ENCODE results near the gene TRAK1. TPM values are rescaled to one million over a fixed set of nuclear protein-coding genes. Genes with fewer than 3 reads are reported as not detected.
A peak's percentile ranks its signal among the peaks of the same experiment; 100 is the strongest.
"Not testable (repeated sequence)": the region's sequence is repeated elsewhere in the genome, so short reads cannot be mapped to it uniquely, and the experiment has no call there.

TRAK1 gene
- total and polyA plus RNA-seq, 10 donors, result 15.4 to 60.0 (median 47.8) TPM

- DNase-seq, result no peak
- H3K4me3 ChIP-seq, result no peak overlapping the region
- H3K9me3 ChIP-seq, result no peaks in the 10 kb centered on the region
- intact Hi-C loops (cut with DNase I; ENCODE audit: low total_unique reads), result no loop called here
- H3K4me1 ChIP-seq, result peaks cover 6 to 99% (median 65%) of the 10 kb centered on the region in 6 donors
- H3K27me3 ChIP-seq (replicated peaks in 1 of 7), result no peaks in the 10 kb centered on the region
- H3K27ac ChIP-seq, result peak overlapping the region in 1 of 8 donors; percentile 5
- no peak for TF ChIP-seq POLR2AphosphoS5 (IDR thresholded peaks at IDR 0.05)
- TF ChIP-seq, protein P1, sequence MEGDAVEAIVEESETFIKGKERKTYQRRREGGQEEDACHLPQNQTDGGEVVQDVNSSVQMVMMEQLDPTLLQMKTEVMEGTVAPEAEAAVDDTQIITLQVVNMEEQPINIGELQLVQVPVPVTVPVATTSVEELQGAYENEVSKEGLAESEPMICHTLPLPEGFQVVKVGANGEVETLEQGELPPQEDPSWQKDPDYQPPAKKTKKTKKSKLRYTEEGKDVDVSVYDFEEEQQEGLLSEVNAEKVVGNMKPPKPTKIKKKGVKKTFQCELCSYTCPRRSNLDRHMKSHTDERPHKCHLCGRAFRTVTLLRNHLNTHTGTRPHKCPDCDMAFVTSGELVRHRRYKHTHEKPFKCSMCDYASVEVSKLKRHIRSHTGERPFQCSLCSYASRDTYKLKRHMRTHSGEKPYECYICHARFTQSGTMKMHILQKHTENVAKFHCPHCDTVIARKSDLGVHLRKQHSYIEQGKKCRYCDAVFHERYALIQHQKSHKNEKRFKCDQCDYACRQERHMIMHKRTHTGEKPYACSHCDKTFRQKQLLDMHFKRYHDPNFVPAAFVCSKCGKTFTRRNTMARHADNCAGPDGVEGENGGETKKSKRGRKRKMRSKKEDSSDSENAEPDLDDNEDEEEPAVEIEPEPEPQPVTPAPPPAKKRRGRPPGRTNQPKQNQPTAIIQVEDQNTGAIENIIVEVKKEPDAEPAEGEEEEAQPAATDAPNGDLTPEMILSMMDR (IDR thresholded peaks at IDR 0.05 in 8 of 11, conservative IDR thresholded peaks at IDR 0.05 in 3 of 11), result no peak
- TF ChIP-seq POLR2A (IDR thresholded peaks at IDR 0.05), result no peak
- WGBS, 5 donors, result 90 to 94% (median 91%) methylated on average over 2 of the region's 2 CpGs
- H3K36me3 ChIP-seq, result no peaks in the 10 kb centered on the region
Measured at GRCh38 chr3:42045708-42046243, 45.4 kb upstream of the TRAK1 start.

- H3K27me3 ChIP-seq (replicated peaks in 1 of 7); H3K4me3 ChIP-seq; H3K9me3 ChIP-seq; H3K36me3 ChIP-seq; intact Hi-C loops (cut with DNase I; ENCODE audit: low total_unique reads); DNase-seq: not testable (repeated sequence)
- Histone ChIP-seq H3K27ac (peak overlapping the region in 2 of 8 donors; percentile 34 to 46), H3K4me1 (peaks cover 11 to 99% (median 67%) of the 10 kb centered on the region in 6 donors)
- WGBS, 5 donors, result 29 to 77% (median 38%) methylated on average over 4 of the region's 4 CpGs
- peak in 2 of 3 donors; percentile 17 to 40 for TF ChIP-seq POLR2AphosphoS5 (IDR thresholded peaks at IDR 0.05)
Measured at GRCh38 chr3:42048526-42048925, 42.6 kb upstream of the TRAK1 start.

- Histone ChIP-seq H3K4me1 (peaks cover 5 to 99% (median 55%) of the 10 kb centered on the region in 6 donors), H3K27ac (no peak overlapping the region), H3K4me3 (no peak overlapping the region), H3K9me3 (no peaks in the 10 kb centered on the region), H3K27me3 (replicated peaks in 1 of 7) (no peaks in the 10 kb centered on the region), H3K36me3 (no peaks in the 10 kb centered on the region)
- TF ChIP-seq, protein P1 (IDR thresholded peaks at IDR 0.05 in 8 of 11, conservative IDR thresholded peaks at IDR 0.05 in 3 of 11), result no peak
- TF ChIP-seq POLR2AphosphoS5 (IDR thresholded peaks at IDR 0.05), result no peak
- no peak for TF ChIP-seq POLR2A (IDR thresholded peaks at IDR 0.05)
- intact Hi-C loops (cut with DNase I; ENCODE audit: low total_unique reads), result no loop called here
- no peak for DNase-seq
- 92 to 96% (median 95%) methylated on average over 6 of the region's 6 CpGs for WGBS, 5 donors
Measured at GRCh38 chr3:42050126-42050525, 41.0 kb upstream of the TRAK1 start.

GRCh38 chr3:42051384-42052131 lies 39.6 kb upstream of the TRAK1 start:
- H3K36me3 ChIP-seq, result no peaks in the 10 kb centered on the region
- H3K4me1 ChIP-seq, result peaks cover 5 to 91% (median 42%) of the 10 kb centered on the region in 6 donors
- H3K27ac ChIP-seq, result peak overlapping the region in 5 of 8 donors; percentile 20 to 59 (median 45)
- WGBS, 5 donors, result 77 to 84% (median 79%) methylated on average over 4 of the region's 4 CpGs
- H3K9me3 ChIP-seq, result no peaks in the 10 kb centered on the region
- no peak for DNase-seq
- no peak for TF ChIP-seq POLR2A (IDR thresholded peaks at IDR 0.05)
- TF ChIP-seq, protein P1 (IDR thresholded peaks at IDR 0.05 in 8 of 11, conservative IDR thresholded peaks at IDR 0.05 in 3 of 11), result no peak
- no peak for TF ChIP-seq POLR2AphosphoS5 (IDR thresholded peaks at IDR 0.05)
- no peak overlapping the region for H3K4me3 ChIP-seq
- intact Hi-C loops (cut with DNase I; ENCODE audit: low total_unique reads), result no loop called here
- no peaks in the 10 kb centered on the region for H3K27me3 ChIP-seq (replicated peaks in 1 of 7)
